Measurements from ENCODE around the gene SDK2.

DNA sequence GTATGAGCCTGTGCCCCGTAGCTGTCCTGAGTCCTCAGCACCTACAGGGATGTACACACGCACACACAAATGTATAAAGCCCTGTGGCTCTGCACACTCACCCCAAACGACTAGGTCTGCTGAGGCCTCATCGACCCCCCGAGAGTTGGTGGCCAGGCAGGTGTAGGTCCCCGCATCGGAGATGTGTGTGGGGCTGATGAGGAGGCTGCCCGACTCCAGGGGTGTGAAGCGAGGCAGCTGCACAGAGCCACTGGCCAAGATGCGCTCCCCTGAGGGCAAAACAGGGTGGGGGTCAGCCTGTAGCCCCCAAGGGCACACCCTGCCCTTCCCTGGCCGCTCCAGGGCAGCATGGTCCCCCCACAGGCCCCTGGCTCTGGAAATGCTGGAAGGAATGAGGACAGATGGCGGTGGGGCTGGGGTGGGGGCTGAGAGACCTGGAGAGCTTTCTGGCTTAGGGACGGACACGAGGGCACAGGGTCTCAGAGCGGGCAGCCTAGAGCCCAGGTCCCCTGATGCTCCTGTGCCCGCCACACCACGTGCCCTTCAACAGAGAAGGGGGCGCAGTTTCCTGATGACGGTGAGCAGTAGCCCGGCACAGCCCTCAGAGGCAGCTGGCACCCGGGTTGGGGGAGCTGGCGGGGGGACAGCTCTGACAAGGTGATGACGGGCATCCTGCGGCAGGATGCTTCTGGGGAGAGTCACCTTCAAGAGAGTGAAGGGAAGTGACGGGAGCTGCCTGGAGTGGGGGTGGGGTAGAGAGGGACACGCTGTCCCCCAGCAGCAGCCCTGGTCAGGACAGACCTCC is 212.6 kb downstream of the SDK2 start:
- TF ChIP-seq EZH2phosphoT487 (IDR thresholded peaks at IDR 0.05; ENCODE audit: borderline replicate concordance, low read length): no peak
- TF ChIP-seq CTCF (IDR thresholded peaks at IDR 0.05; ENCODE audit: low read depth, low read length, poor library complexity, severe bottlenecking): no peak

All from DOHH2 (cell line).